T-cell (primary cell): ENCODE measurements around the gene ZDHHC14. TPM values are rescaled to one million over a fixed set of nuclear protein-coding genes. Genes with fewer than 3 reads are reported as not detected.

Source experiments
- ATAC-seq, 4 experiments: fragments of 200-7000 bp in 3 of 4; fragments of 150-1000 bp in 1 of 4; cut with Tn5 transposase; replicated peaks in 1 of 4; 1 replicate in 3 of 4; 2 replicates in 1 of 4; pipeline ENCODE4 v1.10.0; 2021; ENCODE audit warnings: moderate library complexity in 3 of 4, mild to moderate bottlenecking in 2 of 4, moderate number of reproducible peaks in 1 of 4
- CTCF ChIA-PET, 2 donors: fragments of 300-600 bp; sonication (Branson Sonifier 250); formaldehyde crosslinking; loops; one replicate each; lab custom pipeline; 2022; ENCODE audit warnings: antibody characterized with exemption in 2 of 2; lab: Charles Lee
- POLR2A ChIA-PET, 2 donors: fragments of 300-600 bp; sonication (Branson Sonifier 250); formaldehyde crosslinking; loops; one replicate each; lab custom pipeline; 2022; ENCODE audit warnings: antibody characterized with exemption in 2 of 2; lab: Charles Lee
- DNase-seq, 35 experiments: peaks; one replicate each; pipeline versions ENCODE4 v3.0.0 to v3.0.0-alpha.2; 2013 to 2023
- H3K27ac ChIP-seq: one replicate; pipeline ENCODE4 v1.5.1; 2013; ENCODE audit warnings: low read length
- H3K27me3 ChIP-seq, 2 experiments: replicated peaks in 1 of 2; 1 replicate in 1 of 2; 2 replicates in 1 of 2; pipeline versions ENCODE4 v1.6.1 to v1.7.0; 2013; ENCODE audit warnings: low read length in 1 of 2, mixed read lengths in 1 of 2; ENCODE audit not compliant: control insufficient read depth in 2 of 2, insufficient read depth in 2 of 2; ENCODE audit errors: extremely low read depth in 1 of 2
- H3K36me3 ChIP-seq, 2 donors: 1 replicate in 1 of 2; 2 replicates in 1 of 2; pipeline versions ENCODE4 v1.6.1 to v1.7.0; 2013; ENCODE audit warnings: low read length in 1 of 2; ENCODE audit not compliant: control insufficient read depth in 2 of 2, insufficient read depth in 1 of 2; ENCODE audit errors: extremely low read depth in 1 of 2
- H3K4me1 ChIP-seq, 2 experiments: 1 replicate in 1 of 2; 2 replicates in 1 of 2; pipeline versions ENCODE4 v1.6.1 to v1.7.0; 2013; ENCODE audit warnings: low read length in 2 of 2, mixed read lengths in 1 of 2; ENCODE audit not compliant: insufficient read depth in 2 of 2, control insufficient read depth in 1 of 2; ENCODE audit errors: extremely low read depth in 1 of 2
- H3K4me3 ChIP-seq, 2 donors: 1 replicate in 1 of 2; 2 replicates in 1 of 2; pipeline versions ENCODE4 v1.5.1 to v1.7.0; 2013; ENCODE audit warnings: mild to moderate bottlenecking in 2 of 2, low read length in 1 of 2, moderate library complexity in 1 of 2; ENCODE audit not compliant: control insufficient read depth in 1 of 2; ENCODE audit errors: extremely low read depth in 1 of 2
- H3K9me3 ChIP-seq: 2 replicates; pipeline ENCODE4 v1.7.0; 2013
- H3K27ac Mint-ChIP-seq, 2 donors: one replicate each; pipeline ENCODE4 v1.8.0; 2020 to 2021; ENCODE audit warnings: mild to moderate bottlenecking in 2 of 2, mixed read lengths in 2 of 2
- H3K27me3 Mint-ChIP-seq, 2 donors: one replicate each; pipeline ENCODE4 v1.8.0; 2021 to 2022; ENCODE audit warnings: mixed read lengths in 2 of 2
- H3K36me3 Mint-ChIP-seq: one replicate; pipeline ENCODE4 v1.8.0; 2021; ENCODE audit warnings: mixed read lengths
- H3K4me1 Mint-ChIP-seq, 3 donors: one replicate each; pipeline ENCODE4 v1.8.0; 2020 to 2022; ENCODE audit warnings: mixed read lengths in 3 of 3, mild to moderate bottlenecking in 1 of 3
- H3K4me3 Mint-ChIP-seq, 3 donors: one replicate each; pipeline ENCODE4 v1.8.0; 2020 to 2022; ENCODE audit warnings: mild to moderate bottlenecking in 3 of 3, mixed read lengths in 3 of 3, moderate library complexity in 3 of 3
- H3K9me3 Mint-ChIP-seq, 3 donors: one replicate each; pipeline ENCODE4 v1.8.0; 2020 to 2022; ENCODE audit warnings: mixed read lengths in 3 of 3
- WGBS: methylation state at CpG from one replicate; pipeline ENCODE4 v1.1.5; 2013; ENCODE audit warnings: missing lambda C conversion rate; ENCODE audit not compliant: insufficient coverage; 5-methylcytosine and 5-hydroxymethylcytosine counted together
- total RNA-seq, 35 experiments: library from RNA in 6 of 35; stranded (reverse) in 6 of 35; fragments of 120-200 nt in 1 of 35; gene quantifications; one replicate each; pipeline versions ENCODE4 v1.2.1 to v1.2.4 and lab custom pipeline; 2013 to 2026

Gene ZDHHC14
- total RNA-seq, 5 donors from 2014 or later (not counting 1 experiment from before 2014, with no cell fraction given) = 2.1 to 3.7 (median 2.6) TPM

- Histone ChIP-seq H3K4me3 (no peak overlapping the region), H3K36me3 (no peaks in the 10 kb centered on the region), H3K4me1 (peaks cover 0 to 10% of the 10 kb centered on the region in 2 experiments), H3K27me3 (no peaks in the 10 kb centered on the region), H3K27ac (no peak overlapping the region), H3K9me3 (no peaks in the 10 kb centered on the region)
- H3K4me1 Mint-ChIP-seq = peaks cover 10 to 18% (median 13%) of the 10 kb centered on the region in 3 donors
- no peak for DNase-seq
- H3K27me3 Mint-ChIP-seq = no peaks in the 10 kb centered on the region
- no peak for ATAC-seq
- H3K9me3 Mint-ChIP-seq = no peaks in the 10 kb centered on the region
- H3K4me3 Mint-ChIP-seq = no peak overlapping the region
- ChIA-PET CTCF (no interaction called here), POLR2A (no interaction called here)
- peaks cover 2% of the 10 kb centered on the region for H3K36me3 Mint-ChIP-seq
- H3K27ac Mint-ChIP-seq = no peak overlapping the region
- 94% methylated on average over 2 of the region's 13 CpGs for WGBS
Observed at GRCh38 chr6:157513619-157514485, 132.9 kb downstream of the ZDHHC14 start.

- Mint-ChIP-seq H3K4me3 (no peak overlapping the region), H3K27ac (no peak overlapping the region), H3K4me1 (peaks cover 10 to 13% (median 13%) of the 10 kb centered on the region in 3 donors), H3K36me3 (no peaks in the 10 kb centered on the region), H3K9me3 (no peaks in the 10 kb centered on the region), H3K27me3 (no peaks in the 10 kb centered on the region)
- Histone ChIP-seq H3K36me3 (no peaks in the 10 kb centered on the region), H3K4me1 (peaks cover 0 to 8% of the 10 kb centered on the region in 2 experiments), H3K4me3 (no peak overlapping the region), H3K27me3 (no peaks in the 10 kb centered on the region), H3K9me3 (no peaks in the 10 kb centered on the region), H3K27ac (no peak overlapping the region)
- CTCF ChIA-PET = no interaction called here
- DNase-seq = no peak
- WGBS = 74% methylated on average over 11 of the region's 19 CpGs
- ATAC-seq = no peak
- POLR2A ChIA-PET = no interaction called here
Observed at GRCh38 chr6:157514659-157515496, 133.9 kb downstream of the ZDHHC14 start.

GRCh38 chr6:157516319-157517026 is 135.5 kb downstream of the ZDHHC14 start:
- no peak for DNase-seq
- Mint-ChIP-seq H3K4me1 (peaks cover 0 to 2% (median 0%) of the 10 kb centered on the region in 3 donors), H3K9me3 (no peaks in the 10 kb centered on the region), H3K36me3 (no peaks in the 10 kb centered on the region), H3K27ac (no peak overlapping the region), H3K4me3 (no peak overlapping the region), H3K27me3 (no peaks in the 10 kb centered on the region)
- no peak for ATAC-seq
- Histone ChIP-seq H3K36me3 (no peaks in the 10 kb centered on the region), H3K4me1 (no peaks in the 10 kb centered on the region), H3K27me3 (no peaks in the 10 kb centered on the region), H3K27ac (no peak overlapping the region), H3K4me3 (no peak overlapping the region), H3K9me3 (no peaks in the 10 kb centered on the region)
- POLR2A ChIA-PET = no interaction called here
- 92% methylated on average over 8 of the region's 9 CpGs for WGBS
- CTCF ChIA-PET = interaction anchor here in 1 of 2 donors (0.6 kb wide), 1 partner anchor 50 kb away, joined by 6 read pairs; no protein-coding TSS in a partner anchor

GRCh38 chr6:157517601-157518359 is 136.8 kb downstream of the ZDHHC14 start:
- 85% methylated on average over 10 of the region's 15 CpGs for WGBS
- no peaks in the 10 kb centered on the region for H3K36me3 Mint-ChIP-seq
- Histone ChIP-seq H3K4me3 (no peak overlapping the region), H3K27ac (no peak overlapping the region), H3K9me3 (no peaks in the 10 kb centered on the region), H3K4me1 (no peaks in the 10 kb centered on the region), H3K36me3 (no peaks in the 10 kb centered on the region), H3K27me3 (no peaks in the 10 kb centered on the region)
- ChIA-PET CTCF (no interaction called here), POLR2A (no interaction called here)
- H3K27me3 Mint-ChIP-seq = no peaks in the 10 kb centered on the region
- DNase-seq (no peak), ATAC-seq (no peak)
- H3K4me3 Mint-ChIP-seq = no peak overlapping the region
- peaks cover 0 to 2% (median 0%) of the 10 kb centered on the region in 3 donors for H3K4me1 Mint-ChIP-seq
- H3K27ac Mint-ChIP-seq = no peak overlapping the region
- no peaks in the 10 kb centered on the region for H3K9me3 Mint-ChIP-seq

GRCh38 chr6:157518397-157519250 is 137.6 kb downstream of the ZDHHC14 start:
- Histone ChIP-seq H3K27ac (no peak overlapping the region), H3K4me3 (no peak overlapping the region), H3K36me3 (no peaks in the 10 kb centered on the region), H3K4me1 (no peaks in the 10 kb centered on the region), H3K27me3 (no peaks in the 10 kb centered on the region), H3K9me3 (no peaks in the 10 kb centered on the region)
- Mint-ChIP-seq H3K27ac (no peak overlapping the region), H3K36me3 (no peaks in the 10 kb centered on the region), H3K4me3 (no peak overlapping the region), H3K9me3 (no peaks in the 10 kb centered on the region), H3K4me1 (peaks cover 0 to 2% (median 0%) of the 10 kb centered on the region in 3 donors), H3K27me3 (no peaks in the 10 kb centered on the region)
- POLR2A ChIA-PET = interaction anchor here in 1 of 2 donors (0.8 kb wide), 1 partner anchor 18 kb away, joined by 3 read pairs; no protein-coding TSS in a partner anchor
- CTCF ChIA-PET = interaction anchor here in 1 of 2 donors (0.5 kb wide), 1 partner anchor 123 kb away, joined by 3 read pairs; no protein-coding TSS in a partner anchor
- DNase-seq (no peak), ATAC-seq (no peak)
- 100% methylated on average over 12 of the region's 21 CpGs for WGBS
